HG02571 (cell line): Measurements from ENCODE around the gene SLC2A1.

Experiments
- ATAC-seq: cut with Tn5 transposase; IDR thresholded peaks from one replicate; pipeline ENCODE4 v1.9.1; 2021; ENCODE audit warnings: mild to moderate bottlenecking, moderate library complexity; ENCODE audit not compliant: unreplicated experiment

The SLC2A1 gene

GRCh38 chr1:42944246-42944928 lies 14.3 kb downstream of the SLC2A1 start:
- no peak for ATAC-seq

DNA sequence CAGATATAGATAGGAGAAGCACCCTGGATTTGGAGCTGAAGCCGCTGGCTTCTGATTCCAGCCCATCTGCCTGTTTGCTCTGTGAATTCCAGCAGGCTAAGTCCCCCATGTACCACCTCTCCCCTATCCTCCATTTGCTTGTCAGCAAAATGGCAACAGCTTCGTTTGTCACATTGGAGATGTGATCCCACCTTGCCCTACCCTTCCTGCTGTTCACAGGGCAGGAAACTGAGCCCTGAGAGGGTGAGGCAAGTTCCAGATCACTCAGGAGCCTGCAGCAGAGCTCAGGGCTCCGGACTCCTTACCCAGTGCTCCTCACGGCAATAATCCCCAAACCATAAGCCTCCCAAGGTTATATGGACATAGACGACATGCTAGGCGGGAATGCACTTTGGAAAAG lies 14.9 kb downstream of the SLC2A1 start:
- no peak for ATAC-seq

GRCh38 chr1:42943166-42943565 lies 15.5 kb downstream of the SLC2A1 start:
- ATAC-seq: no peak

GRCh38 chr1:42942444-42942843 lies 16.2 kb downstream of the SLC2A1 start:
- ATAC-seq: no peak

DNA sequence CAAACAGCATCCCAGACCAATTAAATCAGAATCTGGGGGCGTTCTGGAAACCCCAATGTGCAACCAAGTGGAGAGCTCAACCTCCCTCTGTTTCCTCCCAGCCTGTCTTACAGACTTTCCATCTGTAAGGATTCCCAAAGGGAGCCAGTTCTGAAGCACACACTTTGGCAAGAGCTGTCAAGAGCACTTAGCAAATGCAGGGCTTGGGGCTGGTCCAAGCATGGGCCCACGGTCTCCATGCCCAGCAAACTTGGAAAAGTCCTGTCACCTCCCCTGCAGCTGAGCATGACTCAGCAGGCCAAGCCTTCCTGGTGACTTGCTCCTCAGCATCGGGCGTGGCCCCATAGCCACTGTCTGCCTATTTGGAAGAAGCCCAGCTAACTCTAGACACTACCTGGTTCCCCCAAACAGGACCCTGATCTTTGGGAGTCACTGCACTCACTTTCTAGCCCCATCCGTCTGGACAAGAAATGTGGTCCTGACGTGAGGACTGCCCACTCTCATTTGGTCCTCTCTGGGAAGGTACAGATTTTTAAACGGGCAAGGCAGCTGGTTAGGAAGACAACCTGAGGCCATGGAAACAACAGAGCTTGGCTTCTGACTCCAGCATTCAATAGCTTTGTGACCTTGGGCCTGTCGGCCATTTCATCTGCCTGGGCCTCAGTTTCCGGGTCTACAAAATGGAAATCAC lies 16.9 kb downstream of the SLC2A1 start:
- ATAC-seq: no peak

- ATAC-seq: no peak
Measured at GRCh38 chr1:42940851-42941639, 17.6 kb downstream of the SLC2A1 start.

GRCh38 chr1:42938645-42939615 lies 19.7 kb downstream of the SLC2A1 start:
- no peak for ATAC-seq

GRCh38 chr1:42937836-42938644 lies 20.6 kb downstream of the SLC2A1 start:
- ATAC-seq: no peak

DNA sequence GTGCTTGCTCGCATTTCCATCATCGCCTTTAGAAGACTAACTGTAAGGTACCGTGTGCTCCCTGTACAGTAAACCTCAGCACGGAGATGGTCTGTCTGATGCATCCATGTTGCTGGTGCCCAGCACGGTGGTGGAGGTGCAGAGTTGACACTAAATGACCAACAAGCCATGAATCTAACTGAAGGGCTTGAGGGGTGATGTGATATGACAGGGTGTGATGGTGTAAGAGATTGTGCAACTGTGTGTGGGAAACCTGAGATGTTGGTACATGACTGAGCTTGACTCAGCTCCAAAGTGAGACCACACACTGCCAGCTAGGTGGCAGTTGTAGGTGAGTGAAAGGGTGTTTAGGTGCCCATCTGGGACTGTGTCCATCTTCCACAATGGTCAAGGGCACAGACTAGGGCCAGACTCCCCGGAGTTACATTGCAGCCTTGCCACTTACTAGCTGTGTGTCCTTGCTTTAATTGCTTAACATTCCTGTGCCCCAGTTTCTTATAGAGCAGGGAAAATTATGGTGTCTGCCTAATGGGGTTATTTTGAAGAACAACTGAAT lies 21.4 kb downstream of the SLC2A1 start:
- no peak for ATAC-seq

DNA sequence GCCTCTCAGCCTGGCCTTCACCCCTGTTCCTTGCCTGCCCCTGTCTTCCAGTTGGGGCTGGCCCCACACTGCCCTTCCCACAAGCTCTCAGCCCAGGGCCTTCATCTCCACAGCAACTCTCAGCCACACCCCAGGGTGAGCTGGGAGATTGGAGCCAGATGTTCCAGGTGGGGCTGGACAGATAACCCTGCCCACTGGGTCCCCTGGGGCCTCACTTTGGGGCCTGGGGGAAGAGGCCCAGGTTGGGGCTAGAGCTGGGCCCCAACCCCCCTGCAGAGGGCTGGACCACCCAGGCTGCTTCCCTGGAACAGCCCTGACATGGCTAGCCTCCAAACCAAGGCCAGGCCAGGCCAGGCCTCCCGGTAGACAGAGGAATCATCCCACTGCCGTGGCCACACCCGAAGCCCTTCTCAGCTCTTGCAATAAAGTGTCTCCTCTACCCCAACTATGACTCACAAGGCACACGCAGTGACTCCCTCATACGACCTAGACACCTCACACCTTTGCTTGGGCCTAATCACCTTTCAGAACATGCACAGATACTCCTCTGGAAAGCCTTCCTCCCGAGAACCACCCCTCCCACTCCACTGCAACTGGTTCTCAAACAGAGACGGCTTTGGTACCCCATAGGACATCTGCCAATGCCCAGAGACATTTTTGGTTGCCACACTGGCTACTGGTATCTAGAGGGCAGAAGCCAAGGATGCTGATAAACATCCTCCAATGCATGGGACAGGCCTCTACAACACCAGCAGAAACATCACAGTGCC lies 22.2 kb downstream of the SLC2A1 start:
- no peak for ATAC-seq

DNA sequence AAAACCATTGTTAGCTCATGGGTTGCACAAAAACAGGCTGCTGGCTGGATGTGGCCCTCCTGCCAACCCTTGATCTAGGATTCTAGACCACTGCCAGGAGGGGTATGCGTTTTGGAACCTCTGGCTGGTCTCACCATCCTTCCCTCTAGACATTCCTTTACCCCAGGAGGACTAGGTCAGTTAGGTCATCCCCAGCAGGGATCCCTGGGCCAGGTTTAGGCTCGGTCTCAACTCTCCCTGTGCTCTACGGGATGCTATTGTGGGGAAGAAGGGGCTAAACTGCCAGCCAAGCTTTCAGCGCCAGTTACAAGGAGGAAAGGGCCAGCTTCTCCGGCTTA lies 22.7 kb downstream of the SLC2A1 start:
- ATAC-seq: no peak

GRCh38 chr1:42935313-42935895 lies 23.3 kb downstream of the SLC2A1 start:
- no peak for ATAC-seq

- ATAC-seq: no peak
Measured at GRCh38 chr1:42934541-42935312, 23.9 kb downstream of the SLC2A1 start.

DNA sequence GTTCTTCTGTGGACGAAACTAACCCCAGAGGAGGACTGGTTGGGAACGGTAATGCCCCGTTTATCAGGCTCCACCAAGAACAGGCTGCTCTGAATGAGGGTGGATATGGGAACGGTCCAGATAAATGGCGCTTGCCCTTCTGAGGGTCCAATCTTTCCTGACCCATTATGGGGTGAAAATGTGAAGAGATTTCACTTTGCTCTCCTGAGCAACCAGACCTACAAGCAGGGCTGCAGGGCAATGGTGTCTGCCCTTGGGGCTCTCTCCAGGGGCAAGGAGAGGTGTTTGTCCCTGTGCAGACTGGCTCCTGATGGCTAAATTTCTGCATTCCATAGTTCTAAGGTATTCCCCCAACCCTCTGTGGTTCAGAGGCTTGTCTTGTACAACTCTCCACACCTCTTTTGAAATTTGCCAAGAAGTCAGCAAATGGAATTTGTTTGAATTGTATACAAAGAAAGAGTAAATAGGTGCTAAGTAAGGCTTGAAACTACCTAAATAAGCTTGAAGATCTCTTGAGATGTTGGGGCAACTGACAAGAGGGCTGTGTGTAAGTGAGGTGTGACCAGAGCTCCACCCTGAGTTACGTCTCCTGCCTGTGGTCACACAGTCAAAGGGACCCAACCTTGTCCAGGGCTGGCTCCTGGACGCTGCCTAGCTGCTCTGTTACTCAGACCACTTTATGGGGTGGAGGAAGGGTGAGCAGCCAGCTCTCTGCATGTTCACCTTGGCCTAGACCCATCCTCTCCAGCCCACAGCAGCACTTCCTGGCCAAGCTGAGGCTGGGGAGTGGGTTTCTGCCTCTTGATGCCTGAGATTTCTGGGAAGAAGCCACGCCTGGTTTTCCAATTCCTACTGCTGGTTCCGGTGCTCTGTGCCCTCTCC lies 24.8 kb downstream of the SLC2A1 start:
- ATAC-seq: no peak

- no peak for ATAC-seq
Measured at GRCh38 chr1:42933060-42933586, 25.5 kb downstream of the SLC2A1 start.

DNA sequence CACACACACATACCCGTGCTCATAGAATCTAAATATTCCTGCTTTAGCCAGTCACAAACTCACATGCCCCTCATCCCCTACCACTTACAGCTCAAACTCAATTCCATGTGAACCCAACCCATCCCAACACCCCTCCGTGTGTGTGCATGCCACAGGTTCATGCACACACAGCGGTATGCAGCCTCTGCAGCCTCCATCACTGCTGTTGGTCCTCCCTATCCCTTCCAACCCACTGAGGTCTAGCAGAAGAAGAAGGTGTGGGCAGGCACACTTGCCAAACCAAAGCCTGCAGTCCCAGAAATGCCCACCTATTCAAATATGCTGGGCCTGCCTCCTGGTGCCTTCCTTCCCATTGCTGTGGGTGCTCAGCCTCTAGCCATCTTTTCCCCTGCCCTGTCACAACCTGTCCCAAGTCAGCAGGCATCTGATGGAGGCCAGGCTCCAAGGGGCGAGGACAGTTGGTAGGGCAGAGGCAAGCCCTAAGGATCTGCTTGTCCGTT lies 26.2 kb downstream of the SLC2A1 start:
- no peak for ATAC-seq
